B cell (primary cell): ENCODE results near the gene CETN3.
"Not testable (repeated sequence)": the region's sequence is repeated elsewhere in the genome, so short reads cannot be mapped to it uniquely, and the experiment has no call there.

Experiments used
- EZH2 ChIP-seq: IDR thresholded peaks from 2 replicates; pipeline ENCODE4 v1.6.1; 2012; ENCODE audit warnings: borderline replicate concordance, low read depth, mild to moderate bottlenecking, moderate library complexity, low read length; ENCODE audit not compliant: insufficient read depth, poor library complexity, severe bottlenecking
- TF ChIP-seq, protein P1 (sequence below): fragments of 200-600 bp; IDR thresholded peaks from one replicate; pipeline ENCODE4 v1.8.0; 2022; ENCODE audit warnings: antibody characterized with exemption, mild to moderate bottlenecking

DNA sequence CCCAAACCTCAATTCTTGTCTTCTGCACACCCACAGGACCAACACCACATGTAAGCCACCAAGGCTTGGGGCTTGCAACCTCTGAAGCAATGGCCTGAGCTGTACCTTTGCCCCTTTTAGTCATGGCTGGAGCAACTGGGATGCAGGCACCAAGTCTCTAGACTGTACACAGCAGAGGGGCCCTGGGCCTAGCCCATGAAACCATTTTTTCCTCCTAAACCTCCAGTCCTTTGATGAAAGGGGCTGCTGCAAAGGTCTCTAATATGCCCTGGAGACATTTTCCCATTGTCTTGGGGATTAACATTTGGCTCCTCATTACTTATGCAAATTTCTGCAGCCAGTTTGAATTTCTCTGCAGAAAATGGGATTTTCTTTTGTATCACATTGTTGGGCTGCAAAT, 38.3 kb downstream of the CETN3 start:
- TF ChIP-seq, protein P1, sequence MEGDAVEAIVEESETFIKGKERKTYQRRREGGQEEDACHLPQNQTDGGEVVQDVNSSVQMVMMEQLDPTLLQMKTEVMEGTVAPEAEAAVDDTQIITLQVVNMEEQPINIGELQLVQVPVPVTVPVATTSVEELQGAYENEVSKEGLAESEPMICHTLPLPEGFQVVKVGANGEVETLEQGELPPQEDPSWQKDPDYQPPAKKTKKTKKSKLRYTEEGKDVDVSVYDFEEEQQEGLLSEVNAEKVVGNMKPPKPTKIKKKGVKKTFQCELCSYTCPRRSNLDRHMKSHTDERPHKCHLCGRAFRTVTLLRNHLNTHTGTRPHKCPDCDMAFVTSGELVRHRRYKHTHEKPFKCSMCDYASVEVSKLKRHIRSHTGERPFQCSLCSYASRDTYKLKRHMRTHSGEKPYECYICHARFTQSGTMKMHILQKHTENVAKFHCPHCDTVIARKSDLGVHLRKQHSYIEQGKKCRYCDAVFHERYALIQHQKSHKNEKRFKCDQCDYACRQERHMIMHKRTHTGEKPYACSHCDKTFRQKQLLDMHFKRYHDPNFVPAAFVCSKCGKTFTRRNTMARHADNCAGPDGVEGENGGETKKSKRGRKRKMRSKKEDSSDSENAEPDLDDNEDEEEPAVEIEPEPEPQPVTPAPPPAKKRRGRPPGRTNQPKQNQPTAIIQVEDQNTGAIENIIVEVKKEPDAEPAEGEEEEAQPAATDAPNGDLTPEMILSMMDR = not testable (repeated sequence)
- not testable (repeated sequence) for TF ChIP-seq EZH2
